HL-60/S4 (cell line): ENCODE measurements around the gene CCNO.

ENCODE experiments used
- in situ Hi-C: fragments of 300-500 bp; cut with MboI; formaldehyde crosslinking; loops from 2 replicates; pipeline ENCODE4 v1.14.3; 2022; ENCODE audit warnings: low sequenced_read_pairs

Gene CCNO, protein sequence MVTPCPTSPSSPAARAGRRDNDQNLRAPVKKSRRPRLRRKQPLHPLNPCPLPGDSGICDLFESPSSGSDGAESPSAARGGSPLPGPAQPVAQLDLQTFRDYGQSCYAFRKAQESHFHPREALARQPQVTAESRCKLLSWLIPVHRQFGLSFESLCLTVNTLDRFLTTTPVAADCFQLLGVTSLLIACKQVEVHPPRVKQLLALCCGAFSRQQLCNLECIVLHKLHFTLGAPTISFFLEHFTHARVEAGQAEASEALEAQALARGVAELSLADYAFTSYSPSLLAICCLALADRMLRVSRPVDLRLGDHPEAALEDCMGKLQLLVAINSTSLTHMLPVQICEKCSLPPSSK

DNA sequence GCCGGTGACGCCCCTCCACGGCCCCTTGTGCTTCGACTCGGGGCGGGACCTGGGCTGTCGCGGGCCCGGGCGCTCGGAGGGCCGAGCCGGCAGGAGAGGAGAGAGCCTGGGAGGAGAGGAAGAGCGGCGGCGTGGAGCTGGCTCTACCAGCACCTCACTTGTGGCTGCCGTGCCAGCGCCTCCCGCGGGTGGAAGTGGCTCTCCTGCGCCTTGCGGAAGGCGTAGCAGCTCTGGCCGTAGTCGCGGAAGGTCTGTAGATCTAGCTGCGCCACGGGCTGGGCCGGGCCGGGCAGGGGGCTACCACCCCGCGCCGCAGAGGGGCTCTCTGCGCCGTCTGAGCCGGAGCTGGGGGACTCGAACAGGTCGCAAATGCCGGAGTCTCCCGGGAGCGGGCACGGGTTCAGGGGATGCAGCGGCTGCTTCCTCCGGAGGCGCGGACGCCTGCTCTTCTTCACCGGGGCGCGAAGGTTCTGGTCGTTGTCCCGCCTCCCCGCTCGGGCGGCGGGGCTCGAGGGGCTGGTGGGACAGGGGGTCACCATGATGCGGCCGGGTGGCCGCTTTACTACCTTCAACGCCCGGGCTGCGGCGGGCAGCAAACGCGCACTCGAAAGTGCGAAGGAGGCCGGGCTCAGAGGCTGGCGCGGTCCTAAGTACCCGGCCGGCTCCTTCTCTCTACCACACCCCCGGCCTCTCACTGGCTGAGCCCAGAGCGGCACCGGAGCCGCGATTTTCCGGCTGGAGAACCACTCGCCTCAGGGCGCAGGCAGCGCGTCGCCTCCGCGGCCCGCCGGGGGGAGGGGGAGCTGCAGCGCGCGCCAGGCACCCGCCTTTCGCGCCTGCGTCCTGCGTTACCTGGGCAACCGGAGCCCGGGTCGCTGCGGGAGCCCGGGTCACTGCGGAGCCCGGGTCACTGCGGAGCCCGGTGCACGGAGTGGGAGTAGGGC, at the start of gene CCNO:
Gene CCNO, minus strand, starts transcription at position 624 of the 944 bp plus-strand sequence. Its CDS starts 85 bp downstream, at position 539.
- in situ Hi-C loops, result no loop called here

DNA sequence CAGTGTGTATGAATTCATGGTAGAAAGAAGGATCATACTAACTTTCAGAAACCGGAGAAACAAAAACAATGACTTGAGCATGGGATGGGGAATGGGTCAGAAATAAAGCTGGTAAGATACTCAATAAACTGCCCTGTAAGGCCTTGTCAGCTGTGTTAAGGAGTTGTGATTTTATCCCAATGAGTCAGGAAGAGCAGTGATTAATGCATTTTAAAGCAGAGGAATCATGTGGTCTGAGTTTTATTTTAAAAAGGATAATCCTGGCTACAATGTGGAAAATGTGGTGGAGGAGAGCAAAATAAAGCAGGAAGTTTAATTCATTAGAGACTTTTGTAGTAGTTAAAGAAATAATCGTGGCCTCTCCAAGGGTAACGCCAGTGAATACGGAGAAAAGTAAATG, 45.4 kb upstream of the CCNO start:
- in situ Hi-C loops, result no loop called here

DNA sequence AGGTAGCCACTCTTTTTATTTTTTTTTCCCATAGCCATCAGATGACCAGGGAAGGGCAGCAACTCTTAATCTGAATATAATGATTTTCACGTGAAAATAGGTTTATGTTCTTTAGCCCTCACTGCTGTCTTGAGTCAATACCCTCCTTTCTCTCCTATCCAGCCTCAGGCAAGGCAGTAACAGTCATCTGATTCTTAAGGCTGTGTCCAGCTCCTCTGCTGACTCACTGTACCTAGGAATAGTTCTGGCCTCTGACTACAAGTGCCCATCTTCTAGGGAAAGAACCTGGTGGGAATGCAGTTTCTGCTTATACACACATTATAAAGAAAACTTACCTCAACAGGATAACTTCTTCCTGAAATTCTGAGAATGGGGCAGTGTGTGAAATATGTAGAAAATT, 43.4 kb upstream of the CCNO start:
- in situ Hi-C loops, result no loop called here

DNA sequence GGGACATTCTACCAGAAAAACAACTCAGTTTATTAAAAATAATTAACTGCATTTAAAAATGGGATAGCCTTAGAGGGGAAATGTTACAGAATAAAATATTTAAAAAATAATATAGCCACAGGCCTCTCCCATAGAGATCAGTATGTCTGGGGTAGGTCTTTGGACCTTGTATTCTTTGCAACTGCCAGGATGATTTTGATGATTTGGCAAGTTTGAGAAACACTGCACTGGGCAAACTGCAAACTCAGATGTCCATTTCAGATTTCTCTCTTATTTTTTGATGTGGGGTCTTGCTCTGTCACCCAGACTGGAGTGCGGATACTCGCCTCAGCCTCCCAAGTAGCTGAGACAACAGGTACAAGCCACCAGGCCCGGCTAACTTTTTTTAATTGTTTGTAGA, 24.9 kb upstream of the CCNO start:
- in situ Hi-C loops, result no loop called here

DNA sequence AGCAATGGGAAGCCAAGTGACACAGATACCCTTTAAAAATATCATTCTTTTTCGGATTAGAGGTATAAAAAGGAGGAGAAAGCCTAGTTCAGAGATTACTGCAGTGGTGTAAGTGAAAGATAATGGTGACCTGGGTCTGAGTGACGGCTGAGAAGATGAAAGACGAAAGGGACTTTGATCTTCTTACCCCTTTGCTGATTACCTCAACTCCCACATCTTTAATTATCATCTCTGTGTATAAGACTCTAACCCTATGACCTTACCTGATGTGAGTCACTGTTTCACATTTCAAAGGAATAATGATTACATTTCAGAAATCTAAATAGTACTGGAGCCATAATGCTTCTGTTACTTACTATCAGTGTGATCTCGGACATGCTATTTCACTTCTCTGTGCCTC, 21.4 kb upstream of the CCNO start:
- in situ Hi-C loops, result no loop called here

DNA sequence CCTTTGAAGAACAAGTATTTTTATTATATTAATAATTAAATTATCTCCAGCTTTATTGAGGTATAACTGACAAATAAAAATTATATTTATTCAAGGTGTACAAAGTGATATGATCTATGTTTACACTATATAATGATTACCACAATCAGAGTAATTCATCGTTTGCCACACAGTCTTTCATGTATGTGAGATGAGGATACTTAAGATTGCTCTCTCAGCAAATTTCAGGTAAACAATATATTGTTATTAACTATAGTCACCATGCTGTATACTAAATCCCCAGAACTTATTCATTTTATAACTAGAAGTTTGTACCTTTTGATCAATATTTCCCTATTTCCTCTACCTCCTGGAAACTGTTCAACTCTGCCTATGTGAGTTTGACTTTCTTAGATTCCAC, 16.7 kb upstream of the CCNO start:
- in situ Hi-C loops, result no loop called here

DNA sequence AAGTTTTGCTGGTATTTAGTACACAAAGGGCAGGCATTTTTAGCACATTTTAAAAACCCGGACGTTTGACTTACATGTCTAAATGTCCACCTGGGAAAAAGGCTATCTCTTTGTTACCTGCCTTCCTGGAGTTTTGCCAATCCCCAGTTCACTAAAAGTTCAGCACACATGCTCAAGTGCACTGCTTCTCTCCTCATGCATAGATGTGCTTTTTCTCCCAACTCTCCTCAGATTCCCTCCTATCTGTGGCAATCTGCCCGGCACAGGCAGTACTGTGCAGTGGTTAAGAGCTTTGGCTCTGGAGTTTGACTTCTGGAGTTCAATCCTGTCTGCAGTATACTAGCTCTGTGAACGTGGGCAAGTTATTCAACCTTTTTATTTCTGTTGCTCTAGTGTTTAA, 8.3 kb upstream of the CCNO start:
- in situ Hi-C loops, result no loop called here

DNA sequence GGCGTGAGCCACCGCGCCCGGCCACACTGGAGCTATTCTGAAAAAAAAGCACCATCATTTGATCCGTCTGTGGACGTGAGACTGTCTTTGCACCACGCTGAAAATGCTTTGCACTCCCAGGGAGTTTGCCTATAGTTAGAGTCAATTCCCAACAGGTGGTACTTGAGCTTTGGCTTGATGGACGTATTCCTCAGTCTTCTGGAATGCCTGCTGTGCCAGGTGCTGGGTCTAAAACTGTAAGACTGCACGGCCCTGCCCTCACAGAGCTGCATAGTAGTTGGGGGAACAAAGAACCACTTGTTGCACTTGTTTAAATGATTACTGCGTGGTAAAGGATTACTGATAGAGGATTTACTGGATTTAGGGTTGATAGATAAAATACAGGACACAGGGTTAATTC, 3.4 kb upstream of the CCNO start:
- in situ Hi-C loops, result no loop called here

DNA sequence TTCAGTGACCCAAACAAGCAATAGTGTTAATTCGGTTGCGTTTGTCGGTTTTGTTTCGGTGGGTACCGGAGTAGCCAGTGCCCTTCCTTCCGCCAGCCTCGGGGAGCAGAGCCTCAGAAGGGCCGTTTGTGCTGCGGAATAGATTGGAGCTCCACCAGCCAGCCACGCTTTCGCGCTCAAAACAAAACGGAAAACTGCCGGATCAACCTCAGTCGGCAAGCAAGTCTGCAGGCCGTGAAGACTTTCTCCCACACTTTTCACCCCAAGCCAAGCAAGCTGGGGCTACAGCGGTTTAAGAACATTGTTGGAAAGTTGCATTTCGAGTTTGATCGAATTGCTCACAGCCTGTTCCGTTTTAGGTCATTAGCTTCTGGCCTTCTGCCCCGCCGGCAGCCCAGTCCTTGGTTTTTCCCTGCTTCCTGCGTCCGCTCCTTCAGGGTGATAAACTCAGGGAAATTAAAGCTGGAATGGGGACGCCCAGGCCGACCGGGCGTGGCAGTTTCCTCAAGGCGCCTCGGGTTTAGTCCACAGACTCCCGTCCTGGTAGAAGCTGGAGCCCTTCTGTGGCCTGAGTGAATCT, 803 bp upstream of the CCNO start:
- in situ Hi-C loops, result no loop called here

DNA sequence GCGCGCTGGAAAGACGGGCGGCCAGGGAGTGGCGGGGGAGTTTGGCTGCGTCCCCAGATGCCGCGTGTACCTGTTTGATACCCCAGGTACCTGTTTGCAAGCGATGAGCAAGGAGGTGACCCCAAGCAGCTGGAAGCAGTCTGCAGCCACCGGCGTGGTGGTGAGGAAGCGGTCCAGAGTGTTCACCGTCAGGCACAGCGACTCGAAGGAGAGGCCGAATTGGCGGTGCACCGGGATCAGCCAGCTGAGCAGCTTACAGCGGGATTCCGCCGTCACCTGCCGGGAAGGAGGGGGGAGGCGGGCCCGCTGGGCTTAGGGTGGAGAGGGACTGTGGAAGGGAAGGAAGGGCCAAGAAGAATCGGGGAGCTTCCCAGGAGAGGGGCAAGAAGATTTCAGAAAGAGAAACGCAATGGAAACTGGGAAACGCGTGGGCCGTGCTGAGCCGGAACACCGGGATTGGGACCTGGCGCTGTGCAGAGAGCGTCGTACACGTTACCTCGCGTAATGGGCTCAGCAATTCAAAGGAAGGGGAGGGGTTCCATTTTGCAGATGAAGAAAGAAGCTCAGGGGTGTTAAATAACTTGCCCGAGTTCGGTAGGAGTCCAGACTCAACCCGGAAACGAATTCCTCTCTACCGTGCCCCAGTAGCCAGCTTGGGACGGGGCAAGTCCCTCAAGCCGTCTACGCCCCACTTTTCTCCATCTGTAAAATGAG, 980 bp downstream of the CCNO start:
- in situ Hi-C loops, result no loop called here

DNA sequence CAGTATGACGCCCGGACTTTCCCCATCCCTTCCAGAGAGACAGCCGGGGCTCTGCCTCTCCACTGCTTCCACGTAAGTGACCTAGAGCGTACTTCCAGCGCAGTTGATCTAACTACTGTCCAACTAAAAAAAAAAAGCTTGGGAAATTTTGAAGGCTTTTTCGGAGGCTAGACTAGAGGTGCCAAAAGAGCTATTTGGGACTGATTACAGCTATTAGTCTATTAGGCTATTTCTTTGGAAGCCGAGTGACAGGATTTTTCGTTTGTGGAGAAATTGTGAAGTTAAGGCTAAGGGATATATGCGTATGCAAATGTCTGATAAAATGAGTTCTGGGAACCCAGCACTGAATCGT, 1.5 kb downstream of the CCNO start:
- in situ Hi-C loops, result no loop called here

DNA sequence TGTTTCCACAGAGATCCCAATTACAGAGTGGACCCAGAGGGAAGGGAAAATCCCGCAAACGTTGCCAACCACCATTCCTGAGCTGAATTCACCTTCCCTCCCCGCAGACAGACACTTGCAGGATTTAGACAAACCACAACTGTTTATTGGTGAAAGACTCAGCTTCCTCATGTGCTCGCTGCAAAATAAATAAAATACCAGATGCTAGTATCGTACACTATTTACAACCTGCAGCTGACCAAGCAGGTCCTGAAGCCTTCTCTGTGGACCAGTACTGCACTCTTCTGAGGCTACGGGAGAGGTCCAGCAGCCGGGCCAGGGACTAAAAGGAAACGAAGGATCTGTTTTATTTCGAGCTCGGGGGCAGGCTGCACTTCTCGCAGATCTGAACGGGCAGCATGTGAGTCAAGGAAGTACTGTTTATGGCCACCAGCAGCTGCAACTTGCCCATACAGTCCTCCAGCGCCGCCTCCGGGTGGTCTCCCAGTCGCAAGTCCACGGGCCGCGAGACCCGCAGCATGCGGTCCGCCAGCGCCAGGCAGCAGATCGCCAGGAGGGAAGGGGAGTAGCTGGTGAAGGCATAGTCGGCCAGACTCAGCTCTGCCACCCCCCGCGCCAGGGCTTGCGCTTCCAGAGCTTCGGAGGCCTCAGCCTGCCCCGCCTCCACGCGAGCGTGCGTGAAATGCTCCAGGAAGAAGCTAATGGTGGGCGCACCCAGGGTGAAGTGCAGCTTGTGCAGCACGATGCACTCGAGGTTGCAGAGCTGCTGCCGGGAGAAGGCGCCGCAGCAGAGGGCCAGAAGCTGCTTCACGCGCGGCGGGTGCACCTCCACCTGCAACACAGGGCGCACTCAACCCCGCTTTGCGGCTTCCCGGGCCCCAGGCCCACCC, 2.1 kb downstream of the CCNO start:
- in situ Hi-C loops, result no loop called here

DNA sequence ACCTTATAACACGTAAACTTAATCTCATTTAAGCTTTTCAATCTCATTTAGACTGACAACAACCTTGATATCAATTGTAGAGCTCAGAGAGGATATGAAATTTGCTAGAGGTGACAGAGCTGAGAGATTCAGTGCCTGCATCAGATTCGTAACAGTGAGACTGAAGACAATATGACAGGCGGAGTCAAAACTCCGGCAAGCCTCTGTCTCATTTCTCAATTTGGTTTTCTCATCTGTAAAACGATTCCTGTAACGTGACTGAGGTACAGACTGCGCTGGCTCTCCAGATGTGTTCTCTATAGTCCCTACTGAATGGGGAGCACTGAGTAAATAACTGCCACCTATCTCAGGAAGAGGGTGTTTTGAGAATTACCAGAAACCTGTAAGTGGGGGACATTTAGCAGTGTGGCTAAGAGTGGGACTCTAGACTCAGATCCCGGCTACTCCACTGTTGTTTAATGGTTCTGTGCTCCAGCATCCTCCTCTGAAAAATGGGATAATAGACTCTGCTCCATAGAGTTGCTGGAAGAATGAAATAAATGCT, 3.2 kb downstream of the CCNO start:
- in situ Hi-C loops, result no loop called here

DNA sequence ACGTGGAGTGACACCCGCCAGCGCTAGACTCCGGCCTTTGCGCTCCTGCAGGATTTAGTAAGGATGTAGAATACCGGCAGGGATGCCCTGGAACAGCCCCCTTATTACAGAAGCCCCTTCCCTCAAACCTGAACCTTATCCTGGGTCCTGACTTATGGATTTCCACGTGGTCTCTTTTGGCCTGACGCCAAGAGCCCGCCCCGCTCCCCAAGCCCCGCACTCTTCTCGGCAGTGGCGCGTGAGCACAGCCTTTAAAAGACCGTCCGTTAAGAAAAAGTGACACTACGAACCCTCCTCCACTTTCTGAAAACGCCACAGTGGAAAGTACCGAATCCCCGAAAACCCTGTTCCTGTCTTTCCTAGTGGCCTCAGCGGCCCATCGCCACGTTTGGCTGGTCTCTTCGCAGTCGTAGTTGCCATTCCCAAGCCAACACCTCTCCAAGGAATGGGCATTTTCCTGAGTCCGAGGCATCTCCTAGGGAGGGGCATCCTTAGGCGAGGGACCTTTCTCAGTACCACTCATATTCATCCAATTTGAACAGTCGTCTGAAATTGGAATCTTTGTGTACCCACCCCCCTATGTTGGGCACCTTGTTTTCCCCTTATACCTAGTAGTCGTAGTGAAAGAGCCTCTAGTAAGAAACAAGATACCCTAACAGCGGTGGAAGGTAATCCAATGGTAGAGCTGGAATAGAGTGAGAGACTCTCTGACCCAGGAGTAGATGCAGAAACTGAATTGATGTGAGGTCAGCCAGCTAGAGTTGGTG, 5.6 kb downstream of the CCNO start:
- in situ Hi-C loops, result no loop called here

DNA sequence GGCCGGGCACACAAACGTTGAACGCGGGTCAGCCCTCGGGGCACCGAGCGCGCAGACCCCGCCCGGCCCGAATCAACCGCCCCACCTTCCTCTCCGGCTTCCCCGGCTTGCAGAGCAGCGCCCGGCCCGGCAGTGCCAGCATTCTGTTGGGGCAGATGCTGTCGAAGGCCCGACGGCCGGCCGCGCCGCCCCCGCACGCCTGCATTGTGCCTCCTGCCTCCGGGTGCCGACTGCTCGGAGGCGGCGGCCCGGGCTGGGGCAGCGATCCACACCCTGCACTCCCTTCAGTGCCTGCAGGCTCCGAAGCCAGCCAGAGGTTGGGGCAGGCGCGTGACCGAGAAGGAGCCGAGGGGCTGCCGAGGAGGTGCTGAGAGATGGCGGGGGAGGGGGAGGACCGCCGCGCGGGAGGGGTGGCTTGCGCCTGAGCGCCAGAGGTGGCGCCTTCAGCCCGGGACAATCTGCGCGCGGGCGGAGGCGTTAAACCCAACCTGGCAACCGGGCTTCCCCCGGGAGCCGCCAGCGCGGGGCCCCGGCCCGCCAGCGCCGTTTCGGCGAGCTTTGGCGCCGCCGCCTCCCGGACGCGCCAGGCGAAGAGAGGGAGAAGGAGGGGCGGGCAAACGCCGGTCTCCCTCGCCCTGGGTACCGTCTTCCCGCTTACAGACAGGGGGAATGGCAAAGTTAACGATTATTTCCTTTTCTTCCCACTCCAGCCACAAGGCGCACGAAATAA, 6.3 kb downstream of the CCNO start, which contains the start of gene MCIDAS:
Gene MCIDAS, minus strand, starts transcription at position 382 of the 730 bp plus-strand sequence. Its CDS starts 177 bp downstream, at position 205.
- in situ Hi-C loops, result no loop called here

DNA sequence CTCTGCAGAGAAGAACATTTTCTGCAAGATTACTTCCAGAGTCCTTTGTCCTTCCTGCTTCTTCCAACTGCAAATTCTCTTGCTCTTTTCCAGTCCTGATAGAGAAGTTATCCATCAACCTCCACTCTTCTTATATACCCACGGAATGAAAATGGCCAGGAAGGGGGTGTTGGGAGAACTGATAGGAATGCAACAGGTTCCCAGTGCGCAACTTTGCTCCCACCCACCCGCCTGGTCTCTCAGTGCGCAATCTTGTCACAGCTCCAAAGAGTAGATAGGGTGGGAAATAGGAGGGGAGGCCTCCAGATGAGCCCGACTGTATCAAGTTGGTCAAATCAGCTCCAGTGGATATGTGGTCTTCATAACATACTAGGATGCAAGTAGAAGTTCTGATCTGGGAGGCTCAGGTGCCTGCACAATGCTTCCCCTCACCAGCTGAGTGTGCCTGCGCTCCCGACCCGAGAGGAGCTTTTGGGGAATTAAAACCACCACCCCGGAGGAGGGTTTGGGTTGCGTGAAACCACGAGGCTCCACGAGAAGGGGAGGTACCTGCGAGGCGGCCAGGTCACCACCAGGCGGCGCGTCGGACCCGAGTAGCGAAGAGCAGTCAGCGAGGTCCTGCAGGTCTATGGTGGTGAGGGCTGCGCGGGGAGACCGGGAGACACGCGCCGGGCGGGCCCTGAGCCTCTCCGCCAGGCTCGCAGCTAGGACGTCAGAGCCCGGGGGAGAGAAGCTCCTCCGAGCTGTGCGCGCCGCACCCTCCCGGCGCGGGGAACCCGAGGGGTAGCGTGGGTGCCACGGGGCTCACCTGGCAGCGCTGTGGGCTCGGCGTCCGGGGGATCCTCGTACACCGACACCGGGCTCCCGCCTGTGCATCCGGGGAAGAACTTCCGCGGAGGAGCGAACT, 7.1 kb downstream of the CCNO start:
- in situ Hi-C loops, result no loop called here

DNA sequence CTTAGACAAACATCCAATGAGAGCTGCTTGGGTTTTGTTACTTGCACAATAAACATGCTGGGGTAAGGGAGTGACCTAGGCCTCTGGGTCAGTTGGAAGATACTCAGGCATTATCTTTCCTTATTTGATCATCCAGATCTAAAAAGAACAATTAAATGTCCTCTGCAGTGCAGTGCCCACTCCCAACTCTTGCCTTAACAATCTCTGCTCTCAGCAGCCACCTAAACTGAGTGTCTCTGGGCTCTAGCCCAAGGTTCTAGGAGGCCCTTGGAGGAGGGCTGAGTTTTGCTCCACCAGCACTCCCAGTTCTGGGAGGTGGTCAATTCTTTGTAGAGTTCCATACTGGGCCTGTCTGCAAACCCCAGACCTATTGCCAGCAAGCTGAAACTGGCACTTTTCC, 8.1 kb downstream of the CCNO start:
- in situ Hi-C loops, result no loop called here
